HPDE6-E6E7 (cell line): ENCODE data around the gene ZNF436.
"Not testable (repeated sequence)": the region's sequence is repeated elsewhere in the genome, so short reads cannot be mapped to it uniquely, and the experiment has no call there.

Source experiments
- DNase-seq: peaks from one replicate; pipeline ENCODE4 v3.0.0; 2011; ENCODE audit warnings: missing footprints; ENCODE audit errors: extremely low spot score

ZNF436 gene

GRCh38 chr1:23310280-23310679 lies 59.4 kb downstream of the ZNF436 start:
- not testable (repeated sequence) for DNase-seq
